Keratinocyte (primary cell): ENCODE data around the gene PRPF8. TPM values are rescaled to one million over a fixed set of nuclear protein-coding genes. Genes with fewer than 3 reads are reported as not detected.

ENCODE experiments used
- DNase-seq: peaks from one replicate; pipeline ENCODE4 v3.0.0-alpha.2; 2011; ENCODE audit warnings: low read depth, missing footprints, low spot score
- FAIRE-seq: peaks from 2 replicates; lab custom pipeline; 2011; peaks lifted over from hg19 to GRCh38; lab: Jason Lieb, UNC
- H2AFZ ChIP-seq: 2 replicates; pipeline ENCODE4 v1.6.0; 2012; ENCODE audit warnings: low read length, control low read depth, inconsistent platforms; ENCODE audit not compliant: control insufficient read depth
- H3K27ac ChIP-seq: 2 replicates; pipeline ENCODE4 v1.5.1; 2011; ENCODE audit warnings: low read length; ENCODE audit not compliant: control insufficient read depth, insufficient read depth
- H3K27me3 ChIP-seq: 3 replicates; pipeline ENCODE4 v1.6.0; 2011; ENCODE audit warnings: low read length; ENCODE audit not compliant: control insufficient read depth, insufficient read depth; ENCODE audit errors: extremely low read depth
- H3K36me3 ChIP-seq, 2 experiments: 2 replicates in 1 of 2; 3 replicates in 1 of 2; pipeline ENCODE4 v1.5.1; 2011; ENCODE audit warnings: low read length in 2 of 2, mild to moderate bottlenecking in 1 of 2; ENCODE audit not compliant: control insufficient read depth in 2 of 2, insufficient read depth in 2 of 2; ENCODE audit errors: extremely low read depth in 1 of 2
- H3K4me1 ChIP-seq: 3 replicates; pipeline ENCODE4 v1.5.1; 2011; ENCODE audit warnings: low read length; ENCODE audit not compliant: control insufficient read depth, insufficient read depth; ENCODE audit errors: extremely low read depth
- H3K4me2 ChIP-seq: 3 replicates; pipeline ENCODE4 v1.6.0; 2011; ENCODE audit warnings: low read depth, low read length; ENCODE audit not compliant: control insufficient read depth, insufficient read depth; ENCODE audit errors: extremely low read depth
- H3K4me3 ChIP-seq, 3 experiments: fragments of 200-600 bp in 1 of 3; sonication (generic) in 1 of 3; 2 replicates in 2 of 3; 3 replicates in 1 of 3; pipeline ENCODE4 v1.5.1; 2011 to 2016; ENCODE audit warnings: low read length in 3 of 3, mild to moderate bottlenecking in 3 of 3, control low read depth in 2 of 3, inconsistent platforms in 1 of 3, low read depth in 1 of 3, mixed read lengths in 1 of 3, mixed run types in 1 of 3, moderate library complexity in 1 of 3; ENCODE audit not compliant: control insufficient read depth in 2 of 3, insufficient read depth in 2 of 3; ENCODE audit errors: extremely low read depth in 1 of 3
- H3K79me2 ChIP-seq: 2 replicates; pipeline ENCODE4 v1.6.0; 2012; ENCODE audit warnings: low read length; ENCODE audit not compliant: control insufficient read depth, insufficient read depth
- H3K9ac ChIP-seq: 3 replicates; pipeline ENCODE4 v1.6.0; 2011; ENCODE audit warnings: low read length; ENCODE audit not compliant: control insufficient read depth, insufficient read depth; ENCODE audit errors: extremely low read depth
- H3K9me1 ChIP-seq: 3 replicates; pipeline ENCODE4 v1.6.0; 2011; ENCODE audit warnings: low read length; ENCODE audit not compliant: control insufficient read depth, insufficient read depth; ENCODE audit errors: extremely low read depth
- H3K9me3 ChIP-seq: 2 replicates; pipeline ENCODE4 v1.5.1; 2012; ENCODE audit warnings: low read depth, low read length; ENCODE audit not compliant: control insufficient read depth
- H4K20me1 ChIP-seq: 3 replicates; pipeline ENCODE4 v1.6.0; 2011; ENCODE audit warnings: low read length; ENCODE audit not compliant: control insufficient read depth, insufficient read depth; ENCODE audit errors: extremely low read depth
- CTCF ChIP-seq, 3 experiments: IDR thresholded peaks in 1 of 3; conservative IDR thresholded peaks in 1 of 3; optimal IDR thresholded peaks in 1 of 3; 2 replicates in 2 of 3; 3 replicates in 1 of 3; pipeline versions ENCODE3 to v1.5.1; 2011; ENCODE audit warnings: low read length in 3 of 3, mild to moderate bottlenecking in 3 of 3, moderate library complexity in 2 of 3, control low read depth in 1 of 3, inconsistent platforms in 1 of 3; ENCODE audit not compliant: insufficient read depth in 2 of 3; ENCODE audit errors: extremely low read depth in 1 of 3
- EZH2 ChIP-seq: IDR thresholded peaks from one replicate; pipeline ENCODE4 v1.6.1; 2012; ENCODE audit warnings: inconsistent platforms, mild to moderate bottlenecking, low read length, moderate library complexity
- dilution Hi-C: fragments of 300-500 bp; cut with MboI; formaldehyde crosslinking; loops from one replicate; pipeline ENCODE4 v1.7.0; 2020; ENCODE audit warnings: low sequenced_read_pairs; ENCODE audit not compliant: extremely low pct_ligation_motif_present
- polyA plus RNA-seq, 5 experiments: library from polyadenylated mRNA; depleted of rRNA in 3 of 5; stranded (reverse) in 3 of 5; stranded (forward) in 1 of 5; unstranded in 1 of 5; fragments of >200 nt; gene quantifications; 1 replicate in 1 of 5; 2 replicates in 3 of 5; 3 replicates in 1 of 5; pipeline versions ENCODE4 v1.2.1 to v1.2.3, GENCODE V29; 2011 to 2012; ENCODE audit warnings: missing spikeins in 2 of 5, low read depth in 1 of 5, low replicate concordance in 1 of 5

PRPF8 gene
- polyA plus RNA-seq, 1 donor (not counting 4 experiments of a cell fraction or from before 2014, with no cell fraction given), result 97.5 TPM

- dilution Hi-C loops, result loop anchor here (5.0 kb wide), 1 partner anchor 52 kb away; no protein-coding TSS in a partner anchor
- Histone ChIP-seq H3K27me3 (no peaks in the 10 kb centered on the region), H3K9me1 (no peaks in the 10 kb centered on the region), H3K4me1 (peaks cover 17% of the 10 kb centered on the region), H4K20me1 (no peaks in the 10 kb centered on the region), H3K79me2 (peaks cover 13% of the 10 kb centered on the region), H3K9ac (no peak overlapping the region), H2AFZ (no peak overlapping the region), H3K4me3 (no peak overlapping the region), H3K27ac (no peak overlapping the region), H3K36me3 (peaks cover 11 to 13% of the 10 kb centered on the region in 2 experiments), H3K4me2 (no peak overlapping the region), H3K9me3 (no peaks in the 10 kb centered on the region)
- TF ChIP-seq EZH2 (no peak), CTCF (optimal IDR thresholded peaks at IDR 0.05 in 1 of 3, IDR thresholded peaks at IDR 0.05 in 1 of 3, conservative IDR thresholded peaks at IDR 0.05 in 1 of 3; ENCODE audit: extremely low read depth in 1 of 3, insufficient read depth in 2 of 3, low read length in 3 of 3) (no peak)
- DNase-seq (no peak), FAIRE-seq (no peak)
These were observed 45.3 kb upstream of the PRPF8 start for GRCh38 chr17:1729966-1730325.

DNA sequence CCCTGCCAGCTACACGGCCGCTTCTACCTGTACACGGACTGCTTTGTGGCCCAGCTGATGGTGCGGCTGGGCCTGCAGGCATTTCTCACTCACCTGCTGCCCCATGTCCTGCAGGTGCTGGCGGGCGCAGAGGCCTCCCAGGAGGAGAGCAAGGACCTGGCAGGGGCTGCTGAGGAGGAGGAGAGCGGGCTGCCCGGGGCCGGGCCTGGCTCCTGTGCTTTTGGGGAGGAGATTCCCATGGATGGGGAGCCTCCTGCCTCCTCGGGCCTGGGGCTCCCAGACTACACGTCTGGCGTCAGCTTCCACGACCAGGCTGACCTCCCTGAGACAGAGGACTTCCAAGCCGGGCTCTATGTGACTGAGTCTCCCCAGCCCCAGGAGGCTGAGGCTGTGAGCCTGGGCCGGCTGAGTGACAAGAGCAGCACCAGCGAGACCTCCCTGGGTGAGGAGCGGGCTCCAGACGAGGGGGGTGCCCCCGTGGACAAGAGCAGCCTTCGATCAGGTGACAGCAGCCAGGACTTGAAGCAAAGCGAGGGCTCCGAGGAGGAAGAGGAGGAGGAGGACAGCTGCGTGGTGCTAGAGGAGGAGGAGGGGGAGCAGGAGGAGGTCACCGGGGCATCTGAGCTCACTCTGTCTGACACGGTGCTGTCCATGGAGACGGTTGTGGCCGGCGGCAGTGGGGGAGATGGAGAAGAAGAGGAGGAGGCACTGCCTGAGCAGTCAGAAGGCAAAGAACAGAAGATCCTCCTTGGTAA lies 43.4 kb upstream of the PRPF8 start:
- Histone ChIP-seq H3K27ac (no peak overlapping the region), H3K9ac (no peak overlapping the region), H3K9me1 (no peaks in the 10 kb centered on the region), H3K4me3 (no peak overlapping the region), H3K4me1 (peaks cover 17% of the 10 kb centered on the region), H4K20me1 (no peaks in the 10 kb centered on the region), H3K27me3 (no peaks in the 10 kb centered on the region), H3K79me2 (peaks cover 13% of the 10 kb centered on the region), H2AFZ (no peak overlapping the region), H3K4me2 (no peak overlapping the region), H3K36me3 (peaks cover 9% of the 10 kb centered on the region in 2 experiments), H3K9me3 (no peaks in the 10 kb centered on the region)
- no peak for FAIRE-seq
- TF ChIP-seq CTCF (optimal IDR thresholded peaks at IDR 0.05 in 1 of 3, IDR thresholded peaks at IDR 0.05 in 1 of 3, conservative IDR thresholded peaks at IDR 0.05 in 1 of 3; ENCODE audit: extremely low read depth in 1 of 3, insufficient read depth in 2 of 3, low read length in 3 of 3) (no peak), EZH2 (no peak)
- dilution Hi-C loops, result no loop called here
- no peak for DNase-seq
